ENCODE data around the gene CD109.

The CD109 gene

DNA sequence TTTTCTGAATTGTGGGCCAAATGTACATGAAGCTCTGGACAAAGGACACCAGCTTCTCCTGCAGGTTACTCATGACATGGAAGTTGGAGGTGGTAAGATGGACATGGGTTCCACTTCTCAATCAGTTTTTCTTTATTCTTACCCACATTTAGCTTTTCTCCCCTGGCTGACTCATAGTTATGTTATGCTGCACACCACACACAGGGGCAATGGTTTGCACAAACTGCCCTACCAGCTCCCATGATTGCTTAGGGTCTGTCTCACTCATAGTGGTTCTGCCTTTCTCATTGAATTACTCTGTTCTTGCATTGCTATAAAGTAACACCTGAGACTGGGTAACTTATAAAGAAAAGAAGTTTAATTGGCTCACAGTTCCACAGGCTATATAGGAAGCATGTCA is 4.5 kb upstream of the CD109 start:
- no peak overlapping the region for H3K27ac ChIP-seq
- TF ChIP-seq, protein P1, sequence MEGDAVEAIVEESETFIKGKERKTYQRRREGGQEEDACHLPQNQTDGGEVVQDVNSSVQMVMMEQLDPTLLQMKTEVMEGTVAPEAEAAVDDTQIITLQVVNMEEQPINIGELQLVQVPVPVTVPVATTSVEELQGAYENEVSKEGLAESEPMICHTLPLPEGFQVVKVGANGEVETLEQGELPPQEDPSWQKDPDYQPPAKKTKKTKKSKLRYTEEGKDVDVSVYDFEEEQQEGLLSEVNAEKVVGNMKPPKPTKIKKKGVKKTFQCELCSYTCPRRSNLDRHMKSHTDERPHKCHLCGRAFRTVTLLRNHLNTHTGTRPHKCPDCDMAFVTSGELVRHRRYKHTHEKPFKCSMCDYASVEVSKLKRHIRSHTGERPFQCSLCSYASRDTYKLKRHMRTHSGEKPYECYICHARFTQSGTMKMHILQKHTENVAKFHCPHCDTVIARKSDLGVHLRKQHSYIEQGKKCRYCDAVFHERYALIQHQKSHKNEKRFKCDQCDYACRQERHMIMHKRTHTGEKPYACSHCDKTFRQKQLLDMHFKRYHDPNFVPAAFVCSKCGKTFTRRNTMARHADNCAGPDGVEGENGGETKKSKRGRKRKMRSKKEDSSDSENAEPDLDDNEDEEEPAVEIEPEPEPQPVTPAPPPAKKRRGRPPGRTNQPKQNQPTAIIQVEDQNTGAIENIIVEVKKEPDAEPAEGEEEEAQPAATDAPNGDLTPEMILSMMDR (IDR thresholded peaks at IDR 0.05): no peak
- no peak for TF ChIP-seq ZFX (IDR thresholded peaks at IDR 0.05; ENCODE audit: borderline replicate concordance)

GRCh38 chr6:73694711-73695411 is 1.1 kb upstream of the CD109 start:
- H3K27ac ChIP-seq: peak overlapping the region; percentile 57; the same call in 1 of the 2 replicates
- TF ChIP-seq ZFX (IDR thresholded peaks at IDR 0.05; ENCODE audit: borderline replicate concordance): no peak
- TF ChIP-seq, protein P1 (IDR thresholded peaks at IDR 0.05): no peak

DNA sequence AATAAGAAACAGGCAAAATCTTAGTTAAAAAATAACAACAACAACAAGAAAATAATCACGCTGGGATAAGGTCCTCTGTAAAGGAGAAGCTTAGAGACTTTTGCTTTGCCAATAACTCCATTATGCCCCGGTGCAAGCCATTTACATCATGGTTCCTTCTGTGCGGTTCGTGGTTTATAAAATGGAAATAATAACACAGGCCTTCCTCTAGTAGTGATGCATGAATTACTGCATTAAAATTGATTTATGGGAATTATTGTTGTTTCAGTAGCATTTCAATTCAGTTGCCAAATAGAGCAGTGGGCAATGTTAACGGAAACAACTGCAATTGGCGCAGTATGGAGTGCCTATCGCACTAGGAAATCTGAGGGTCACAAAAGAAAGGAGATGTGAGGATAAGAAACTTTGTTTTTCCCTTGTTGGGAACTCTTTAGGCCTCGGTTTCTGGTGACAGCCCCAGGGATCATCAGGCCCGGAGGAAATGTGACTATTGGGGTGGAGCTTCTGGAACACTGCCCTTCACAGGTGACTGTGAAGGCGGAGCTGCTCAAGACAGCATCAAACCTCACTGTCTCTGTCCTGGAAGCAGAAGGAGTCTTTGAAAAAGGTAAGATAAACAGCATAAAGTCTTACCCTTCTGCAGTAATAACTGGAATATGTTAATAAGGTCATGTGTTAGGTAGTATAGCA is 1.1 kb downstream of the CD109 start:
- no peak for TF ChIP-seq ZFX (IDR thresholded peaks at IDR 0.05; ENCODE audit: borderline replicate concordance)
- TF ChIP-seq, protein P1 (IDR thresholded peaks at IDR 0.05): no peak
- no peak overlapping the region for H3K27ac ChIP-seq

DNA sequence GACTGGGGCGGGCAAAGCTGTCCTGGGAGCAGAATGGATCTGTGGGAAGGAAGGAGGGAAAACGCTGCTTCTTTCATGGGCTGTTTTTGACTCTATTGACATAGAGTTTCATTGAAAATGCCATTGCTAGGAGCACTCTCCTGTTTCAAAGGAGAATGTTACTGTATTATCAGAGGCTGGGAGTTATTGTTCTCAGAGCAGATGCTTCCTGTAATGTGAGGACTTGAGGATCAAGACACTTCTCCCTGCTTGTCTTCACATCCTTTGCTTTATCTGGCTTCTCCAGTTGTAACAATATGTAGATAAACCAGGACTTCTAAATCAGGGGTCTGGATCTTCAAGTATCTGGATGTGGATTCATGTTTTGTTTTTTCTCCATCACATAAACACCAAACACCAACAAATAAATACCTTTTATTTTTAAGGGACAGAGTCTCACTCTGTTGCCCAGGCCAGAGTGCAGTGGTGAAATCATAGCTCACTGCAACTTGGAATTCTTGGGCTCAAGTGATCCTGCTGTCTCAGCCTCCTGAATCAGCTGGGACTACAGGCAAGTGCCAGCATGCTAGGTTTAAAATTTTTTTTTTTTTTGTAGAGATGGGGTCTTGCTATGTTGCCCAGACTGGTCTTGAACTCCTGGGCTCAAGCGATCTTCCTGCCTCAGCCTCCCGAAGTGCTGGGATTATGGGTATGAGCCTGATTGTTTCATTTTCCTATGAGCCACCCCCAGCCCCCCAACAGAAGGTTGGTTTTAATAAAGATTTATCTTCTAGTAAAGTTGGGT is 3.9 kb downstream of the CD109 start:
- TF ChIP-seq, protein P1 (IDR thresholded peaks at IDR 0.05): no peak
- no peak for TF ChIP-seq ZFX (IDR thresholded peaks at IDR 0.05; ENCODE audit: borderline replicate concordance)
- H3K27ac ChIP-seq: no peak overlapping the region

DNA sequence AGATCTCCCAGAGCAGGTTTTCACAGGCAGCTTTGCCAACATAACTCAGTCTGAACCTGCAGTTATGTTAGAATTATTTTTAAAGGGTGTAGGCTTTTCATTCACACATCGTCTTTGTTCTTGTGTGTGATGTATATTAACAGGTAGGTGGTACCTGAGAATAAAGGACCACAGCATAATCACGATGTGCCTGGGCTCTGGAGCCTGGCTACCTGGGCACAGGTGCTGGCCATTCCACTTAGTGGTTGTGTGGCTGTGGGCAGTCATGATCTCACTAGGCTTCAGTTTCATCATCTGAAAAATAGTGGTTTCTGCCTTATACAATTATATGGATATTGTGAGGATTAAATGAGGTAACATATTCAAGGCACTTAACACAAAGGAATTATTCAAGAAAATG is 6.4 kb downstream of the CD109 start:
- no peak overlapping the region for H3K27ac ChIP-seq
- TF ChIP-seq ZFX (IDR thresholded peaks at IDR 0.05; ENCODE audit: borderline replicate concordance): no peak
- TF ChIP-seq, protein P1 (IDR thresholded peaks at IDR 0.05): no peak

GRCh38 chr6:73703466-73703865 is 7.5 kb downstream of the CD109 start:
- no peak overlapping the region for H3K27ac ChIP-seq

More at GRCh38 chr6:73703466-73703865, 7.5 kb downstream of the CD109 start:
- TF ChIP-seq, protein P1 (IDR thresholded peaks at IDR 0.05): no peak
- no peak for TF ChIP-seq ZFX (IDR thresholded peaks at IDR 0.05; ENCODE audit: borderline replicate concordance)

All from 22Rv1 (cell line).